Measurements from ENCODE around the gene ZC3H12C.

GRCh38 chr11:110049501-110050200 is 43.5 kb upstream of the ZC3H12C start:
- no peak for TF ChIP-seq CTCF (IDR thresholded peaks at IDR 0.05)
- TF ChIP-seq POLR2A (IDR thresholded peaks at IDR 0.05), result no peak
- no peak for TF ChIP-seq POLR2AphosphoS5 (IDR thresholded peaks at IDR 0.05)
